Panc1 (cell line): Measurements from ENCODE around the gene PRUNE1.

Experiments
- CTCF ChIP-seq: fragments of 450-650 bp; IDR thresholded peaks from 2 replicates; pipeline ENCODE4 v1.5.1; 2017; ENCODE audit warnings: mild to moderate bottlenecking
- POLR2AphosphoS5 ChIP-seq: IDR thresholded peaks from 2 replicates; pipeline ENCODE4 v1.6.1; 2012; ENCODE audit warnings: mild to moderate bottlenecking, low read depth, low read length, moderate library complexity
- REST ChIP-seq, 2 experiments: IDR thresholded peaks; 2 replicates each; pipeline ENCODE4 v1.6.1; 2011 to 2012; ENCODE audit warnings: low read depth in 2 of 2, control low read depth in 1 of 2, low read length in 1 of 2, mild to moderate bottlenecking in 1 of 2, moderate library complexity in 1 of 2; ENCODE audit not compliant: insufficient read depth in 1 of 2

DNA sequence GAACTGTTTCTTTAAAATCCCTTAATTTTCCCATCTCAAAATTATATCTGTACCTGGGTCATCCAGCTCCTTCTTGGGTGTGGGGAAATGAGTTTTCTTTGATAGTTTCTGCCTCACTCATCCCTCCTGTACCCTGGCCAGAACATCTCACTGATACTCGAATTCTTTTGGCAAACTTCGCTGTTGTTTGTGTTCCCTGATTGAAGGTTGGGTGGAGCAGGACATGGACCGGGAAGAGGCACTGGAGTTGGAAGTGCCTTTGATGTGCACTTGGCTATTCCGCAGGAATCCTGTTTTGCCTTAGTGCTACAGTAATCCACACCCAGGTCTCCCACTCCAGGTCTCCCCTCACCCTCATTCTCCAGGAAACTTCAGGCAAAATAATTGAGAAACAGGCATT is 12.8 kb upstream of the PRUNE1 start:
- TF ChIP-seq CTCF (no peak), POLR2AphosphoS5 (no peak), REST (IDR thresholded peaks at IDR 0.05; ENCODE audit: insufficient read depth in 1 of 2, low read depth in 2 of 2, low read length in 1 of 2) (no peak)
